ENCODE results near the gene ZNF48. TPM values are rescaled to one million over a fixed set of nuclear protein-coding genes. Genes with fewer than 3 reads are reported as not detected.

ZNF48 gene
- total and polyA plus RNA-seq, 9 donors: 2.7 to 9.8 (median 6.6) TPM

DNA sequence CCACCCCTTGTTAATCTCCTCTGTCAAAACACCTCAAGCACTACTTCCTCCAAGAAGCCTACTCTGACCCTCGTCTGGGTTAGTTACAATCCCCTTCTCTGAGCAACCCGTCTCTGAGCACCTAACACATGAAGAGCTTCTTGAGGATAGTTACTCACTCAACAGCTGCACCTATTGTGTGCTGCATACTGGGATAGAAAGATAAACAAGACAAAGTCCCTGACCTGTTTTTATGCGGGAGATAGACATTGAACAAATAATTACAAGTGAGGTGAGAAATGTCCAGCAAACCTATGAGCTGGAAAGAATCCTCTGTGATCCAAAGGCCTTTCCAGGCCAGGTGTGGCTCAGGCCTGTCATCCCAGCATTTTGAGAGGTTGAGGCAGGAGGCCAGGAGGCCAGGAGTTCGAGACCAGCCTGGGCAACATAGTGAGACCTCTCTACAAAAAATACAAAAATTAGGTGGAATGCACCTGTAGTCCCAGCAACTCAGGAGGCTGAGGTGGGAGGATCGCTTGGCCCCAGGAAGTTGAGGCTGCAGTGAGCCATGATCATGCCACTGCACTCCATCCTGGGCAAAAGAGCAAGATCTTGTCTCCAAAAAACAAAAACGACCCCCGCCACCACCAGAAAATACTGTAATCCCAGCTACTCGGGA is 6.7 kb downstream of the ZNF48 start:
- no peaks in the 10 kb centered on the region for H3K27me3 ChIP-seq
- no peaks in the 10 kb centered on the region for H3K4me1 ChIP-seq (ENCODE audit: insufficient read depth)
- H3K9me3 ChIP-seq: no peaks in the 10 kb centered on the region
- intact Hi-C loops (cut with DNase I): loop anchor here in 1 of 4 donors (10.0 kb wide), 1 partner anchor 337 kb away; the partner anchor contains the start of gene ALDOA
- no peaks in the 10 kb centered on the region for H3K36me3 ChIP-seq
- WGBS, 3 donors: 77 to 83% (median 77%) methylated on average over 8 of the region's 8 CpGs
- no peak for DNase-seq
- no peak for TF ChIP-seq EP300 (IDR thresholded peaks at IDR 0.05)
- TF ChIP-seq POLR2A (IDR thresholded peaks at IDR 0.05): no peak
- TF ChIP-seq, protein P1, sequence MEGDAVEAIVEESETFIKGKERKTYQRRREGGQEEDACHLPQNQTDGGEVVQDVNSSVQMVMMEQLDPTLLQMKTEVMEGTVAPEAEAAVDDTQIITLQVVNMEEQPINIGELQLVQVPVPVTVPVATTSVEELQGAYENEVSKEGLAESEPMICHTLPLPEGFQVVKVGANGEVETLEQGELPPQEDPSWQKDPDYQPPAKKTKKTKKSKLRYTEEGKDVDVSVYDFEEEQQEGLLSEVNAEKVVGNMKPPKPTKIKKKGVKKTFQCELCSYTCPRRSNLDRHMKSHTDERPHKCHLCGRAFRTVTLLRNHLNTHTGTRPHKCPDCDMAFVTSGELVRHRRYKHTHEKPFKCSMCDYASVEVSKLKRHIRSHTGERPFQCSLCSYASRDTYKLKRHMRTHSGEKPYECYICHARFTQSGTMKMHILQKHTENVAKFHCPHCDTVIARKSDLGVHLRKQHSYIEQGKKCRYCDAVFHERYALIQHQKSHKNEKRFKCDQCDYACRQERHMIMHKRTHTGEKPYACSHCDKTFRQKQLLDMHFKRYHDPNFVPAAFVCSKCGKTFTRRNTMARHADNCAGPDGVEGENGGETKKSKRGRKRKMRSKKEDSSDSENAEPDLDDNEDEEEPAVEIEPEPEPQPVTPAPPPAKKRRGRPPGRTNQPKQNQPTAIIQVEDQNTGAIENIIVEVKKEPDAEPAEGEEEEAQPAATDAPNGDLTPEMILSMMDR (IDR thresholded peaks at IDR 0.05): no peak
- H3K4me3 ChIP-seq: no peak overlapping the region
- H3K27ac ChIP-seq: no peak overlapping the region

DNA sequence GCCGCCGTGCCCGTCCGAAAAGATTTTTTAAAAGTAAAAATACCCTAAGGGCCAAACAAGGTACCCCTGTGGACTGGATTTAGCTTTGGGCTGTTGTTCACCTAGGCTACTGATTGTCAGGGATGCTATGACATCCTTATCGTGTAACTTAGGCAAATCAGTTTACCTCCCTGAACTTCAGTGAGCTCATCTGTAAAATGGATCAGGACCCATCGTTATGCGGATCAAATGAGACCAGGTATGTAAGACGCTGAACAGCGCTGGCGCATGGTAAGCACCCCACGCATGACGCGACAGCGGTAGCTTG is 11.5 kb downstream of the ZNF48 start:
- WGBS, 3 donors: 9 to 16% (median 13%) methylated on average over 14 of the region's 14 CpGs
- intact Hi-C loops (cut with DNase I): loop anchor here in 2 of 4 donors (5.0 to 10.0 kb wide), 3 partner anchors 39 to 342 kb away; partner anchors contain the start of gene ALDOA (in 1 of the 2)
- H3K27ac ChIP-seq: peak overlapping the region; percentile 40 to 81
- H3K4me1 ChIP-seq (ENCODE audit: insufficient read depth): peaks cover 9% of the 10 kb centered on the region
- H3K36me3 ChIP-seq: no peaks in the 10 kb centered on the region
- H3K9me3 ChIP-seq: no peaks in the 10 kb centered on the region
- no peaks in the 10 kb centered on the region for H3K27me3 ChIP-seq
- TF ChIP-seq, protein P1 (IDR thresholded peaks at IDR 0.05): no peak
- TF ChIP-seq POLR2A (IDR thresholded peaks at IDR 0.05) (no peak), EP300 (IDR thresholded peaks at IDR 0.05) (no peak)
- H3K4me3 ChIP-seq: peak overlapping the region; percentile 61
- DNase-seq: no peak

DNA sequence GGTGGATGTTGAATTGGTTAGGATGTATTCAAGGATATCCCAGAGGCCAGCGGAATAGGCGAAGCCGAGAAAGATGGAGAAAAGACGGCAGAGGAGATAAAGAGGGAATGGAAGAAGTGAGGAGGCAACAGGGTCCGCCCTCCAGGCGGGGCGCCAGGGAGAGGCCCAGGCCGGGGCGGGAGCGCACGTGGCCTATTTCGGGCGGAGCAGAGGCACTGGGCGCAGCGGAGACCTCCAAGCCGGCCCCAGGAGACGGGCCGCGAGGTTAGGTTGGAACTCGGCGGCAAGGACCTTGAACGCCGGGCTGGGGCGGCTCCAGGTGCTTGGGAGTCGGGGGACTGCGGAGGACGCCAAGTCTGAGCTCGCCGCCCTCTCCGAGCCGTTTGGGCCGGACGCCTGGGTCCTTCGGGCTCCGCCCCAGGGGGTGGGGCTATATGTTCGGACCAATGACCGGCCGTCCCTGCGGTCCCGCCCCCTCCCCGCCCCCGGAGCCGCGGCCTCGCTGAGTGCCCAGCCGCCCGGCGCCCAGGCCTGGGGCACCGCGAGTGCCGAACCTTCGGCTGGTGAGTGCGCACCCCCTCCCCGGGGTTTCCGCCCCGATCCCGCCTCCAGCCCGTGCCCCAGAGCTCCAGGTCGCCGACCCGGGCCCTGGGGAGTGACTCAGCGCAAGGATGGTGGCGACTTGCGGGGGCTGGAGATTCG is 12.0 kb downstream of the ZNF48 start, which contains the start of gene ZNF771:
Gene ZNF771 (plus strand): TSS at position 505 of the 702 bp plus-strand sequence. CDS start 448 bp downstream, outside the sequence.
- Histone ChIP-seq H3K27ac (peak within 1 kb of the TSS; percentile 40 to 81), H3K36me3 (no peaks in the 10 kb centered on the region), H3K4me3 (peak within 1 kb of the TSS; percentile 61), H3K9me3 (no peaks in the 10 kb centered on the region), H3K27me3 (no peaks in the 10 kb centered on the region), H3K4me1 (ENCODE audit: insufficient read depth) (peaks cover 9% of the 10 kb centered on the region)
- peak; percentile 93 to 98 (median 95) for DNase-seq
- 0% methylated on average over 32 to 65 of the region's 65 CpGs for WGBS, 3 donors
- TF ChIP-seq, protein P1 (IDR thresholded peaks at IDR 0.05): peak in 2 of 3 donors; percentile 13 to 19
- no peak for TF ChIP-seq EP300 (IDR thresholded peaks at IDR 0.05)
- TF ChIP-seq POLR2A (IDR thresholded peaks at IDR 0.05): peak; percentile 80
- intact Hi-C loops (cut with DNase I): loop anchor here in 2 of 4 donors (5.0 to 10.0 kb wide), 3 partner anchors 40 to 342 kb away; partner anchors contain the start of gene ALDOA (in 1 of the 2)

DNA sequence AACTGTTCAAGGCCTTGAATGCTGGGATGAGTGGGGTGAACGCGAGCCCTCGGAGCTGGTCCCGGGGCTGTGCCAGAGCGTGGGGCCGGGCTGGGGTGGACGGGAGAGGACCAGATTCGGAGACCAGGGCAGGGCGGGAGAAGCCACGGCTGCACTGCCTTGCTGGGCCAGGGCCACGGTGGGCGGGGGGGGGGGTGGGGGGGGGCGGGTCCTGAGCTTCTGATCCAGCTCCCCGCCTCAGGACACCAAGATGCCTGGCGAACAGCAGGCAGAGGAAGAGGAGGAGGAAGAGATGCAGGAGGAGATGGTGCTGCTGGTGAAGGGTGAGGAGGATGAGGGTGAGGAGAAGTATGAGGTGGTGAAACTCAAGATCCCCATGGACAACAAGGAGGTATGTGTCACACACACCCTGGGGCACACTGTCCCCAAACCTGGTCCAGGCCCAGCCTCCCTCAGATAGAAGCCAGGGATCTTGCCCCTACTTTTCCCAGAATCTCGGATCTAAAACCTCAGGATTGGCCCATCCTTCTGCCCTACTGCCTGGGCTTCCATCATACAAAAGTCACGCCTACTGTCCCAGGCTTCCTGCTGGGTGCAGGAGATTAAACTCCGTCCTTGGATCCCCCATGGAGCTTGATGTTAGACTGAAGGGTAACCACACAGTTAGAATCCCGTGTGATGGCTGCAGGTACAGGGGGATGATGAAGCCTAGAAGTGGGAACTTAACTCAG is 12.7 kb downstream of the ZNF48 start:
- WGBS, 3 donors: 8% methylated on average over 18 to 19 of the region's 19 CpGs
- DNase-seq: no peak
- Histone ChIP-seq H3K36me3 (no peaks in the 10 kb centered on the region), H3K27me3 (no peaks in the 10 kb centered on the region), H3K4me3 (peak overlapping the region; percentile 61), H3K27ac (peak overlapping the region; percentile 40 to 81), H3K4me1 (ENCODE audit: insufficient read depth) (peaks cover 9% of the 10 kb centered on the region), H3K9me3 (no peaks in the 10 kb centered on the region)
- no peak for TF ChIP-seq EP300 (IDR thresholded peaks at IDR 0.05)
- TF ChIP-seq POLR2A (IDR thresholded peaks at IDR 0.05): no peak
- TF ChIP-seq, protein P1 (IDR thresholded peaks at IDR 0.05): no peak
- intact Hi-C loops (cut with DNase I): loop anchor here in 2 of 4 donors (5.0 to 10.0 kb wide), 3 partner anchors 41 to 343 kb away; partner anchors contain the start of gene ALDOA (in 1 of the 2)

Data from ovary (tissue), 9 donors.